NCI-H2029 (cell line): ENCODE data around the gene TVP23C.
"Not testable (repeated sequence)": the region's sequence is repeated elsewhere in the genome, so short reads cannot be mapped to it uniquely, and the experiment has no call there.

Experiments used
- DNase-seq: peaks from one replicate; lab custom pipeline; 2025; lab: John Stamatoyannopoulos, UW

Gene TVP23C

DNA sequence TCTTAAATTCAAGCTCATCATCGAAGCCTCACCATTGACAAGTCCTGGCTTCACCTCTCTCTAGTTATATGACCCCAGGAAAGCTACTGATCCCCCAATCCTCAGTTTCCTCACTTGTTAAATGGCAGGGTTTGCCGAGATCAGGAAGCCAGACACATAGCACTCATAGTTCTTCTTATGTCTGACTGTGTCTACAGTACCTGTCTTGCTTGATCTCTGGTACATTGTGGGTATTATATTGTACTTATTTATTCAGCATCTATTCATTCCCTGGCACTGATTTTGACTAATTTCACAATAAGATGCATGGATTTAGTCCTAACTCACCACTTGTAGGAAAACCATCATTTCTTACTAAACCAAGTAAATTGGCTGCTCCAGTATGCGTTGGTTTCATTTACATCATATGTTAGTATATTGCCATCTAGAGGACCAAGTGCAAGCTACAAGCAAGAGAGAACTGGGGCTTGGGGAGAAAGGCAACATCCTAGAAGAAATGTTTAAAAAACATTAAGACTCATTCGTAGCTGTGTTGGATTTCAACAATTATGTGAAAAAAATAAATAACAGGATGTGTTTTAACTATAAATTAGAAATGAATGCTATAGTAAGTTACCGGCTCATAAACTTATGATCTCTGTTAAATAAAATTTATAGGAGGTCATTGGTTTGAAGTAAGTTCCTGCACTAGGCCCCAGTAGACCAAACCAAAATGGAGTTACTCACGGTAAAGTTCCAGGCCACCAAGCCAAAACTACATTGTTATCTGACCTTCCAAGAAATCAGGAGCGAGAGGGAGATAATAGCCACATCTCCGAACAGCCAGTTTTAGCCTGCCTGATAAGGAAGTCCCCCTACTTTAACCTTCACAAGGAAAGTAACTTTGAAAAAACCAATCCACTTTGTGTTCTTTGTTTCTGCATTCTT, 36.7 kb downstream of the TVP23C start:
- DNase-seq, result peak; percentile 11

DNA sequence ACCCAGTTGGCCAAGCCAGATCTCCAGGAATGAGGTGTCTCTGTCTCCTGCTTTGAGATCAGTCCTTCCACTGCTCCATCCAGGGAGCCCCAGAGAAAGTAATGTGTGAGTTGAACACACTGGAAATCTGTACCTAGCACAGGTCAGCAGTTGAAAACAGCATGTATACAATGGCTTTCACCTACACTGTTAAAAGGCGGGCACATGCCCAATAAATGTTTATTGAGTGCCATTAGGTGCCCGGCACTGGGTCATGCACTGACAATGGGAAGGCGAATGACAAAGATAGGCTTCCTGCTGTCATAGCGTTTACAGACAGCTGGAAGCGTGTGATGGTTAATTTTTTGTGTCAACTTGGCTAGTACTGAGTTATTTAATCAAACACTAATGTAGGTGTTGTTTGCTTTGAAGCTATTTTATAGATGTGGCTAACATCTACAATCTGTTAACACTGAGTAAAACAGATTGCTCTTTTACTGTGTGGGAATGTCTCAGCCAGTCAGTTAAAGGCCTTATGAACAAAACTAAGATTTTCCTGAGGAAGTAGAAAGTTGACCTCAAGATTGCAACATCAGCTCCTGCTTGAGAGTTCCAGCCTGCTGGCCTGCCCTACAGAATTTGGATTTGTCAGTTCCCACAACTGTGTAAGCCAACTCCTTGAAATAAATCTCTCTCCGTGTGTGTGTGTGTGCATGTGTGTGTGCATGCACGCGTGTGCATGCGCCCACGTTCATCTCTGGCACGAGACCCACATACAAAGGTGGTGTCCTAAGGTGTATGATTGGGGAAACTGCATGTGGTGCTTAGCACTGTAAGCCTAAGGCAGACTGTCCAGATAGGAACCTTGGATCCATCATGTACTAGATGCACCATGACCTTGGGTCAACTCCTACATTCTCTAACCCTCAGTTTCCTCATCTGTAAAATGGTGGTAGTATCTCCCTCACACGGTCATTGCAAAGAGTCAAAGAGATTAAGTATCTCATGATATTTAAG, 38.0 kb downstream of the TVP23C start:
- DNase-seq, result not testable (repeated sequence)

DNA sequence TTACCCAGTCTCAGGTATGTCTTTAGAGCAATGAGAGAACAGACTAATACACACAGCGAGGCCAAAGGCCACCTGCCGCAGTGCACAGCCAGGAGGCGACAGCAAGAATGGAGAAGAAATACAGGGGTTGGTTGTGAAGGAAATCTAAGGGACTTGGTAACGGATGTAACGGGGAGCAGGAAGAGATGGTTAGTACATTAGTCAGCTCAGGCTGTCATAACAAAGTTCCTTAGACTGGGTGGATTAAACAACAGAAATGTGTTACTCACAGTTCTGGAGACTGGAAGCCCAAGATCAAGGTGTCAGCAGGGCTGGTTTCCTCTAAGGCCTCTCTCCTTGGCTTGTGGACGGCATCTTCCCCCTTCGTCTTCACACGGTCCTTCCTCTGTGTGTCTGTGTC, 47.1 kb downstream of the TVP23C start:
- DNase-seq, result no peak

- DNase-seq, result no peak
Observed at GRCh38 chr17:15514469-15514868, 48.8 kb downstream of the TVP23C start.

DNA sequence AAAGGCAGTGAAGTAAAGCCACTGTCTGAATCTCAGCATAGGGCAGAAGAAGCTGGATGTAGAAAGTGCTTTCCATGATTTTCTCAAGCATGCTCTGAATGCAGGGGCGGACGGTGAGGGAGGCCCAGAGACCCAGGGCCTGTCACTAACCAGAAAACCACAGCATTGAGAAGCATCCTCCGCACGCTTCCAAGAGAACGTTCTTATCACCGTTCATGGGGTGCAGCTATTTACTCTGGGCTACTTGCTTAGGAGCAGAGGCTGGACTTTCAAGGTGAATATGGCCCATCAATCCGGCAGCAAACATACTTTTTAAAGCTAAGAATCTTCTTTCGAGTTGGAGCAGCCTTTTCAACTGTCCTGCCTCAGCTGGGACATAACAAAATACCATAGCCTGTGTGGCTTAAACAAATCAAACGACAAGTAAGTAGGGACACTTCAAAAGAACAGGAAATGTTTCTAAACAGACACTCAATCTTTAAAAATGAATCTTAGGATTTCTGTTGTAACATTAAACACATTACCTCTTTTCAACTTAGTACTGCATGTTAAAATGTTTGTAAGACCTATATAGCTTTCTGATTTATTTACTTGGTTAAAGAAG, 49.3 kb downstream of the TVP23C start:
- no peak for DNase-seq

DNA sequence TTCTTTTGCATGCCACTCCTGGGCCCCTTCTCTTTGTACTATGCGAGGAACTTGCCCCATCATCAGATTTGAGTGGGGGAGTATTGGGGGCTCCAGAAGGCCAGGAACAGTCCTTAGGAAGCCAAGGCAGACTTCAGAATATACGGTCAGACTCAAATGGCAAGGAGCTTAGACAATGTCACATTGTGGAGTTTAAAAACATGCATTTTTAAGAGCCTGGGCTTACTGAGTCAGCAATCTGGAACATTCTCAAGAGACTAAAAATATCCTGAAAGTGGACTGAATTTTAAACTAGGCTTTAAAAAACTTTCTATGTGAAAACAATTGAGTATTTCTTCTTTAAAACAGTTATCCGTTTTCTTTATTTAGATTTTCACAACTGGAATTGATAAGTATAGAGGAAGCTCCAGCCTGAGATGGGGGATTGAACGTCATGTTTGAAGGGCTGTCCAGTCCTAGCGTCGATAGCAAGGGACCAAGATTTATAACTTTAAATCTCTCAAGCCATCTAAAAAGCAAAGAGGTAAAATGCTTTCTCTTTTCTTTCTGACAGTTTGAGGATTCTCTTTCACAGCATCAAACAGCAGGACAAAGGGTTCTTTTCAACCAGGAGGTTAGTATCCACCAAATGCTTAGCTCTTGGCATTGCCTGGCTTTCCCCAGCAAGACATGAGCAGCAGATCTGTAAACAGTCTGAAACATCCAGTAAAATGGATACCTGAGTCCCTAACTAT, 50.1 kb downstream of the TVP23C start:
- no peak for DNase-seq

GRCh38 chr17:15512071-15512709, 51.1 kb downstream of the TVP23C start:
- DNase-seq, result no peak

GRCh38 chr17:15511142-15511541, 52.1 kb downstream of the TVP23C start:
- no peak for DNase-seq

GRCh38 chr17:15510361-15510760, 52.9 kb downstream of the TVP23C start:
- no peak for DNase-seq

DNA sequence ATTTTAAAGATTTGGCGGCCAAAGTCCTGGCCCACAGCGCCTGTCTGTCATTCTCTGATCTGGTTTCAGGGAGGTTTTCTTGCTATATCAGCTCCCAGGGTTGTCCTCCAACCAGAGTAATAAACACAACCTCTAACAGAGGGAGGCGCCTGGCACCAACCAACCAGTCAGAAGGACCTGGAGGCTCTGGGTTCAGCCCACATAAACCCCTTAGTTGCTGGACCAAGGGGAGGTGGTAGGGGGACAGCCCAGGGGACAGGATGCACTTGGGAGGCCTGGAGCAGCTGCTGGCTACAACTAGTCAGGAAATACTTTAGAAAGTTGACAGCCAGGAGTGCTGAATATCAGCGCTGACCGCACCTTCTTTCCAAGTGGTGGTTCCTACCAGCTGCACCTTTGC, 54.2 kb downstream of the TVP23C start:
- DNase-seq, result no peak

DNA sequence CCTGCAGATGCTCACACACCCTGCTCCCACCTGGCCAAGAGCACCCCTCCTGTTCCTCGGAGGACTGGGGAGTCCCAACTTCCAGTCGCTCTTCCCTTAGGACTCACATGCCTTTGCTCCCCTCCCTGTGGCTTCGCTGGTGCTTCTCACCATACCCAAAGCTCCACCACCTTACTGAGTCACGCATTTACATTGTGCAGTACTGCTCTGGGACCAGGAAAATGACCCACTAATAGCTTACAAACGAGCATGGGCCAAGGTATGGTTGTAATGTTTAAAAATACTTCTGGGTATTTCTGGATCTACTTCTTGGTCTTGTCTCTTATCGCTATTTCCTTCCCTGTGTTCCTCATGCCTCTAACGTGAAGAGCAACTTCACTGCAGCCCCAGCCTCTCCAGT, 54.8 kb downstream of the TVP23C start:
- DNase-seq, result no peak

DNA sequence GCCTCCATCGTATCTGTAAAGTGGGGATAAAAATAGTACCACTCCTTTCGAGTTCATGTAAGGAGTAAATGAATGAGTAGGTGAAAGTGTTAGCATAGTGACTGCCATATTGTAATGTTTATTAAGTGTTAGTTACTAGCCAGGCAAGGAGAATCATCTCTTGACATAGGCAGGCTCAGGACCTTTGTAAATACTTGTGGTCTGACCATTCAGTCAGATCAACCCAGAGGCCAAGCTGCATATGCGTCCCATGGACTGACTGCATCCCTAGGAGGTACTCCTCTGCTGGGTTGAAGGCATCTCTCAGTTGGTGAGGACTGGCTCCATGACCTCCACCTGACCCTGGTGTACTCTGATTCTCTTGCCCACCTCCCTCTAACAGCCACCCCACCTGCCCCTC, 55.4 kb downstream of the TVP23C start:
- DNase-seq, result no peak

GRCh38 chr17:15507001-15507400, 56.3 kb downstream of the TVP23C start:
- no peak for DNase-seq

DNA sequence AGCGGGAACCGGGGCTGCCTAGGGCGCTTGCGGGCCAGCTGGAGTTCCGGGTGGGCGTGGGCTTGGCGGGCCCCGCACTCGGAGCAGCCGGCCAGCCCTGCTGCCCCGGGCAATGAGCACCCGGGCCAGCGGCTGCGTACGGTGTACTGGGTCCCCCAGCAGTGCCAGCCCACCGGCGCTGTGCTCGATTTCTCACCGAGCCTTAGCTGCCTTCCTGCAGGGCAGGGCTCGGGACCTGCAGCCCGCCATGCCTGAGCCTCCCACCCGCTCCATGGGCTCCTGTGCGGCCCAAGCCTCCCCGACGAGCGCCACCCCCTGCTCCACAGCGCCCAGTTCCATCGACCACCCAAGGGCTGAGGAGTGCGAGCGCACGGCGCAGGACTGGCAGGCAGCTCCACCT, 57.6 kb downstream of the TVP23C start:
- DNase-seq, result not testable (repeated sequence)

- DNase-seq, result no peak
Observed at GRCh38 chr17:15503731-15504130, 59.6 kb downstream of the TVP23C start.

- DNase-seq, result no peak
Observed at GRCh38 chr17:15502369-15503112, 60.7 kb downstream of the TVP23C start.

GRCh38 chr17:15501793-15502192, 61.5 kb downstream of the TVP23C start:
- no peak for DNase-seq

- no peak for DNase-seq
Observed at GRCh38 chr17:15501282-15501681, 62.0 kb downstream of the TVP23C start.

- no peak for DNase-seq
Observed at GRCh38 chr17:15498107-15498506, 65.2 kb downstream of the TVP23C start.
